Globus pallidus (tissue), 1 donor: ENCODE data around the gene PIGT.
"Not testable (repeated sequence)": the region's sequence is repeated elsewhere in the genome, so short reads cannot be mapped to it uniquely, and the experiment has no call there.

Experiments
- DNase-seq: peaks from one replicate; pipeline ENCODE4 v3.0.0-alpha.2; 2015; ENCODE audit warnings: low spot score

The PIGT gene

DNA sequence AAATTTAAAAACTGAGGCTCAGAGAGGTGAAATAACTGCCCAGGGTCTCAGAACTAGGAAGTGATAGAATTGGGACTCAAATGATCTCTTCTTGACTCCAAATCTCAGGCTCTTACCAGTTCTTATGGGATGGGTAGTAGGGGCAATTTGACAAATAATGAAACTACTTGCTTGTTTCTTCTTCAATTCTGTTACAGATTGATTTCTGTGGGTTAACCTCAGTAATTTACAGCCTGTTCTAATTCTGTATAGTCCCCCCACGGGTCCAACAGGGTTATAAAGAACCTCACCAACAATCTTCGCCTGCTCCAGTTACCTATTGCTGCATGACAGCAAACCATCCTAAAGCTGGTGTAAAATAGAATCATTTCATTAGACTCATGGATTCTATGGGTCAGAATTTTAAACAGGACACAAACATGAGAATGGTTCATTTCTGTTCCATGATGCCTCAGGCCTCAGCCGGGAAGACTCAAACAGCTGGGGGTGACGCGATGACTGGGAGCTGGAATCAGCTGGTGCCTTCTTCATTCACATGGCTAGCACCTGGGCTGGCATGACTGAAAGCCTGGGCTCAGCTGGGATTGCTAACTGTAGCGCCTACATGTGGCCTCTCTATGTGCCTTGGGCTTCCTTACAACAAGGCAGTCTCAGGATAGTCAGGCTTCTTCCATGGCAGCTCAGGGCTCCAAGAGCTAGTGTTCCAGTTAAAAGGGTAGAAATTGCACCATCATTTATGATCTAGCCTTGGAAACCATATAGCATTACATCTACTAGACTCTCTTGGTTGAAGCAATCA, 47.0 kb downstream of the PIGT start:
- DNase-seq = no peak

DNA sequence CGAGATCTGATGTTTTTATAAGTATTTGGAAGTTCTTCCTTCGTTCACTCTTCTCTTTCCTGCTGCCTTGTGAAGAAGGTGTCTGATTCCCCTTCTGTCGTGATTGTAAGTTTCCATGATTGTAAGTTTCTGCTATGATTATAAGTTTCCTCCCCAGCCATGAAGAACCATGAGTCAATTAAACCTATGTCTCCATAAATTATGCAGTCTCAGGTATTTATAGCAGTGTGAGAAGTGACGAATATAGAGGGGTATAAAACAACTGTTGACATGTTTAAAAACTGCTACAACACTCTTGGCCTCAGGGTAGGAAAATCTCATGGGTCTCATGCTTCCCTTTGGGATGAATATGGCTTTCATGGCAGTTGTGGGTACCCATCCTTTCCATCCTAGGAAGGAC, 47.8 kb downstream of the PIGT start:
- no peak for DNase-seq

DNA sequence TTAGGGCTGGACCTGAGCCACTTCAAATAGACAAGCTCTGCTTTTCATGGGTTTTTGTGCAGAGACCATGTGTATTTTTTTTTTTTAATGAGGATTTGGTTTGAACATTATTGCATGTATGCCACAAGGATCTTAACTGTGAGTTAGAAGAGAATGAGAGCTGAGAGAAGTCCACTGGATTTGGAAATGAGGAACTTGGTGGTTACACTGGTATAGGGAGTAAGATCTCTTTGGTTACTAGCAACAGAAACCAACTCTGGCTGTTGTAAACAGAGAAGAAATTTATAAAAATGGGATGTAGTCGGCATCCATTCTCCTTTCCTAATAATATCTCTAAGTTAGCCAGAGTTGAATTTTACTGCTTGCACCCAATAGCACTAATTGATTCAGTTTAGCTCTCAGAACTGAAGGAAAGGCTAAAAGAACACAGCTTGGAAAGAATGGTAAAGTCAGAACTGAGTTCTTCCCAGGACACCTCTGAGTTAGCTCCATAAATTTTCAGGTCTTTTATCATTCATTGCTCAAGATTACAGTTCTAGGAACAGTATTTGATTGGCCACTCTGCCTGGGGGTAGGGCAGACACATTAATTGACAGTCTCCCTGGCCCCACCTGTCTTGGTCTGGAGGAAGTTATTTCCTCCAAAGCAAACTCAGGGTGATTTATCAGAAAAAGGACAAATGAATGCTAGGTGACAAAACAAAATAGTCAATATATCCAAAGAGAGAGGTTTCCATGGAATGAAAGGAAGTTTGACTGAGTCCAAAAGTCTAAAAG, 49.7 kb downstream of the PIGT start:
- DNase-seq = no peak

DNA sequence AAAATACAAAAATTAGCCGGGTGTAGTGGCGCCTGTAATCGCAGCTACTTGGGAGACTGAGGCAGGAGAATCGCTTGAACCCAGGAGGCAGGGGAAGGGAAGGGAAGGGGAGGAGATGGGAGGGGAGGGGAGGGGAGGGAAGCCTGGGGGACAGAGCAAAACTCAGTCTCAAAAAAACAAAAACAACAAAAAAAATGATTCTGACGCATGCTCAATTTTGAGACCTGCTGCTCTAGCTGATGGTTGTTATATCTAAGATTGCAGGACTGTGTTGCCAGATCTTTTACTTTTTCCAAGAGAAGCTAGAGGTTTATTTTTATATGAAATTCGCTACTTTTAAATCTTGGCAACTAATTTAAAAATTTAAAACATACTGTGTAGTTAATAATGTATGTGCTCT, 51.2 kb downstream of the PIGT start:
- no peak for DNase-seq

DNA sequence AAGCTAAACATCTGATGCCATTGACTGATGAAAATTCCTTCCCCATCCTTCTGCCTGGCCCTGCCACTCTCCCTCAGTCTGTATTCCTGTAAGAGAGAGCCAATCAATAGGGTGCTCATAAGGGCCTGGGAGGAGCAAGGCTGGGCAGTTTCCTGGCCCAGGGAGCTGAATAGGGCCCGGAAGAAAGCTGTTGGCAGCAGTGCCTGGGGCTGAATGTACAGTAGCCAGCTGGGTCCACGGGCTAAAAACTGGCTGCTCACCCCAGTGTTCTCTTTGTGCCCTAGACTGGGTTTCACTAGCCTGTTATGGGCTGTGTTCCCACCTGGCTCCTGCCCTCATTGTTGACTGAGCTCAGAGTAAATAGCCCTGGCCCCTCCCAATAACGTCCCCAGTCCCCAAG, 51.9 kb downstream of the PIGT start:
- peak; percentile 61 for DNase-seq

DNA sequence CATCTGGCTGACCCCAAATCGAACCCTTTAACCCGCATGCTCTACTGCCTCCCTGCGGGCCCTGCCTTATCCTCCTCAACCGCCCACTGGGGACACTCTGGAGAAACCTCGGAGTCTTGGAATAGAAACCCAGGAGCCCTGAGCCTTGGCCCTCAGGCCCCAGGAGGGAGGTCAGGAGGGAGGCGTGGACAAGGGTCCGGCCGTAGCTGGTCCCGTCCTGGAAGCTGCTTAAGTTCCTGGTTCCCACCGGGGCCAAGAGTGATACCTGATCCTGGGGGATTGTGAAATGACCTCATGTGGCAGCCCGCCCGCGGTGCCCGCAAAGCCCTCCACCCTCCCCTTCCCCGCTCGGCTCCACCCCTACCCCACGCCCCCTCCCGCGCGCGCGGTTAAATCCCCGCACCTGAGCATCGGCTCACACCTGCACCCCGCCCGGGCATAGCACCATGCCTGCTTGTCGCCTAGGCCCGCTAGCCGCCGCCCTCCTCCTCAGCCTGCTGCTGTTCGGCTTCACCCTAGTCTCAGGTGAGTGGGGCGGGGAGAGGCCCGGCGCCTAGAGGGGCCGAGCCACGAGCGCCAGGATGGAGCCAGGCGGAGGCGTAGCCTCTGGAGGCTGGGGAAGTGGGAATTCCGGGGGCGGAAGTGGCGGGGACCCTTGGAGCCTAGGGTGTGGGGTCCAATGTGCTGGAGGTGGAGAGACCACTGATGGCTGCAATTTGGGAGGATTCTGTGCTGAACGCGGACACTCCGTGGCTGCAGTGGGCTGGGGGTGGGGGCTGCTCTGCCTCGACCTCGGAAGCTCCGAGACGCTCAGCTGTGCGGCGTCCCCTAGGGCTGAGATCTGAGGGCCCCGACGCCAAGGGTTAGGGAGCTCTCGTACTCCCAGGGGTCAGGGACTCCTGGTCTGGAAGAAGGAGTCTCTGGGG, 53.7 kb downstream of the PIGT start, which contains the start of gene WFDC2:
Gene WFDC2 (plus strand): TSS at position 418 of the 926 bp plus-strand sequence. CDS start 29 bp downstream, at position 447.
- no peak for DNase-seq

DNA sequence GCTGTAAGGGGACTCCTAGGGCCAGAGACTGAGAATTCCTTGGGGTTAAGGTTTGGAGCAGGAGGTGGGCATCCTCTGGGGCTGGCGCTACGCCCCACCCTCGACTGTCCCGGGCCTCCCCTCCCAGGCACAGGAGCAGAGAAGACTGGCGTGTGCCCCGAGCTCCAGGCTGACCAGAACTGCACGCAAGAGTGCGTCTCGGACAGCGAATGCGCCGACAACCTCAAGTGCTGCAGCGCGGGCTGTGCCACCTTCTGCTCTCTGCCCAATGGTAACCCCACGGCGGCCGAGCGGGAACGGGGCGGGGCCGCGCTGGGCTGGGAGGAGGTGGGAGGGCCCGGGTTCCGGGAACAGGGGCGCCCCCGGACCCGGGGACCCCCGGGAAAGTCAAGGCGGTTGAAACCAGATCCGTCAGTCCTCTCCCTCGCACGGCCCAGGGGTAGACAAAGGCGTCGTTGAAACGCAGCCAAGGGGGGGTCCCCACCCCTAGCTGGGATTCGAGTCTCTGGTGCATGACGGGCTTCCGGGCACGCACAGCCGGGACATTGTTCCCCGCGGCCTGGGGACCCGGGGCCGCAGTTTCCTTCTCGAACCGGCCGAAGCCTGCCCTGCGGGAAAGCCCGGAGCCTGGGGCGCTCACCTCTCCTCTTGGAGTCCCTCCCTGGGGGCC, 54.5 kb downstream of the PIGT start:
- peak; percentile 30 for DNase-seq

DNA sequence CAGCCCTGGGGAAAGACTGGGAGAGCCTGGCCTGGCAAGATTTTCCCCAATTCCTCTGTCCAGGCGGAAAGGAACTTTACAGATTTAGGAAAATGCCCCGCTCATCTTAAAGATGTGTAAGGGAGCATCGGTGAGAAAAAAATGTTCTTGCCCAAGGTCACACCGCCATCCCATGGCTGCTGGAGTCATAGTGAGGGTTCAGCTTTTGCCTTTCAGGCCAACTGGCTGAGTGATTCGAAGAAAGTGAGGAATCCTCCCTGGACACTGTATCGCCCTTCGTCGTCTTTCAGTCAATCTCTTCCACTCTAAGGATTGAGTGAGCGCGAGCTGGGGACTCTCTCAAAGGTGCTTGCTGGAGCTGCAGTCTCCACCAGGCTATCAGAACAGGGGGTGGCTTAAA, 55.0 kb downstream of the PIGT start:
- DNase-seq = peak; percentile 33

DNA sequence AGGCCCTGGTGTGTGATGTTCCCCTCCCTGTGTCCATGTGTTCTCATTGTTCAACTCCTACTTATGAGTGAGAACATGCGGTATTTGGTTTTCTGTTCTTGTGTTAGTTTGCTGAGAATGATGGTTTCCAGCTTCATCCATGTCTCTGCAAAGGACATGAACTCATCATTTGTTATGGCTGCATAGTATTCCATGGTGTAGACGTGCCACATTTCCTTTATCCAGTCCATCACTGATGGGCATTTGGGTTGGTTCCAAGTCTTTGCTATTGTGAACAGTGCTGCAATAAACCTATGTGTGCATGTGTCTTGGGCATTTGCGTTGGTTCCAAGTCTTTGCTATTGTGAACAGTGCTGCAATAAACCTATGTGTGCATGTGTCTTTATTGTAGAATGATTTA, 56.3 kb downstream of the PIGT start:
- not testable (repeated sequence) for DNase-seq
